ENCODE data around the gene RNU6-7. TPM values are rescaled to one million over a fixed set of nuclear protein-coding genes. Genes with fewer than 3 reads are reported as not detected.

The RNU6-7 gene
- total RNA-seq: not detected
- not detected for total RNA-seq (2013)

DNA sequence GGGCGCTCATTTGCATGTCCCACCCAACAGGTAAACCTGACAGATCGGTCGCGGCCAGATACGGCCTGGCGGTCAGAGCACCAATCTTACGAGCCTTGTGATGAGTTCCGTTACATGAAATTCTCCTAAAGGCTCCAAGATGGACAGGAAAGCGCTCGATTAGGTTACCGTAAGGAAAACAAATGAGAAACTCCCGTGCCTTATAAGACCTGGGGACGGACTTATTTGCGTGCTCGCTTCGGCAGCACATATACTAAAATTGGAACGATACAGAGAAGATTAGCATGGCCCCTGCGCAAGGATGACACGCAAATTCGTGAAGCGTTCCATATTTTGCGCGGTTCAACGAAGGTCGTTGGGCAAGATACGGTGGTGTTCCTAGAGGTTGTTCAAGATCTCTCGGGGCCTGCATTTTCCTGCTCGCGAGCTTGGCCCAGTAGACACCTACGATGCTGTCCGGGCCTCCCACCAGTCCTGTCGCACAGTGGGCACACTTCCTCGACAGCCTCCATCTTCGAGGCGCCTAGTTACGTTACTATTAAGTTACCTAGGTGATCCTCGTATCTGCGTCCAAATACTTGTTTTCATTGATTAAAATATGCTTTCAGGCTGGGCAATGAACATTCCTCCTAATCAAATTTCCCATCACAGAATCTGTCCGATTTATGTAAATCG, at the start of gene RNU6-7:
Gene RNU6-7 (plus strand): TSS at position 230 of the 675 bp plus-strand sequence.
- DNase-seq (peak in 1 of 2 donors; percentile 73), ATAC-seq (peak in 1 of 3 donors; percentile 11)
- H3K4me1 Mint-ChIP-seq: peaks cover 36 to 41% of the 10 kb centered on the region in 2 donors
- Histone ChIP-seq H3K36me3 (ENCODE audit: control insufficient read depth, insufficient read depth, low read length) (no peaks in the 10 kb centered on the region), H3K27ac (ENCODE audit: low read length) (peak within 1 kb of the TSS; percentile 97), H3K9me3 (ENCODE audit: control insufficient read depth, insufficient read depth, low read length) (no peaks in the 10 kb centered on the region), H3K4me3 (ENCODE audit: low read length) (peak within 1 kb of the TSS; percentile 87), H3K27me3 (ENCODE audit: control insufficient read depth, insufficient read depth, low read length) (no peaks in the 10 kb centered on the region), H3K4me1 (ENCODE audit: control insufficient read depth, insufficient read depth, low read length) (peaks cover 25% of the 10 kb centered on the region)
- TF ChIP-seq, protein P1, sequence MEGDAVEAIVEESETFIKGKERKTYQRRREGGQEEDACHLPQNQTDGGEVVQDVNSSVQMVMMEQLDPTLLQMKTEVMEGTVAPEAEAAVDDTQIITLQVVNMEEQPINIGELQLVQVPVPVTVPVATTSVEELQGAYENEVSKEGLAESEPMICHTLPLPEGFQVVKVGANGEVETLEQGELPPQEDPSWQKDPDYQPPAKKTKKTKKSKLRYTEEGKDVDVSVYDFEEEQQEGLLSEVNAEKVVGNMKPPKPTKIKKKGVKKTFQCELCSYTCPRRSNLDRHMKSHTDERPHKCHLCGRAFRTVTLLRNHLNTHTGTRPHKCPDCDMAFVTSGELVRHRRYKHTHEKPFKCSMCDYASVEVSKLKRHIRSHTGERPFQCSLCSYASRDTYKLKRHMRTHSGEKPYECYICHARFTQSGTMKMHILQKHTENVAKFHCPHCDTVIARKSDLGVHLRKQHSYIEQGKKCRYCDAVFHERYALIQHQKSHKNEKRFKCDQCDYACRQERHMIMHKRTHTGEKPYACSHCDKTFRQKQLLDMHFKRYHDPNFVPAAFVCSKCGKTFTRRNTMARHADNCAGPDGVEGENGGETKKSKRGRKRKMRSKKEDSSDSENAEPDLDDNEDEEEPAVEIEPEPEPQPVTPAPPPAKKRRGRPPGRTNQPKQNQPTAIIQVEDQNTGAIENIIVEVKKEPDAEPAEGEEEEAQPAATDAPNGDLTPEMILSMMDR (IDR thresholded peaks at IDR 0.05): no peak
- WGBS (ENCODE audit: insufficient coverage): 2% methylated on average over 40 of the region's 40 CpGs
- peaks cover 10 to 19% of the 10 kb centered on the region in 2 donors for H3K27me3 Mint-ChIP-seq (ENCODE audit: low read depth in 2 of 2)
- no peaks in the 10 kb centered on the region for H3K9me3 Mint-ChIP-seq
- intact Hi-C loops (cut with micrococcal nuclease): loop anchor here (5.0 kb wide), 1 partner anchor 640 kb away; the partner anchor contains the start of gene NUBPL
- H3K36me3 Mint-ChIP-seq: no peaks in the 10 kb centered on the region
- H3K4me3 Mint-ChIP-seq: peak within 1 kb of the TSS; percentile 89
- peak within 1 kb of the TSS; percentile 89 to 92 for H3K27ac Mint-ChIP-seq

DNA sequence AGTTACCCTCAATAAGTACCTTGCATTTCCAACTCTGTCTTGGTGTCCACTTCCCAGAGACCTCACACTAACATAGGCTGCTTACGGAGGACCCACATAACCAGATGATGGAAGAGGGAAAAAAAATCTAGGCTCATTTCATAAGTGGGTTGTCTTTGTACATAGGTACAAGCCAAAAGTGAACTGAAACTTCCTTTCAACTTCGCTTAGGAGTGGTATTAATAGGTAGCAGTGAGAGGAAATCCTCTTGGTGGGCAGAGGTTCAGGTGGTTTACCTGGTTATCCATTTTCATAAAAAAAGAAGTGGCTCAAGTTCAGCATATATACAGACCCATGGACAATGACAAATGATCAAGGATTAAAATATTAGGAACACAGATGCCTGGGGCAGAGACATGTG, 35.8 kb upstream of the RNU6-7 start:
- Mint-ChIP-seq H3K9me3 (no peaks in the 10 kb centered on the region), H3K4me1 (no peaks in the 10 kb centered on the region), H3K4me3 (no peak overlapping the region), H3K36me3 (peaks cover 6% of the 10 kb centered on the region), H3K27me3 (ENCODE audit: low read depth in 2 of 2) (no peaks in the 10 kb centered on the region), H3K27ac (no peak overlapping the region)
- Histone ChIP-seq H3K4me1 (ENCODE audit: control insufficient read depth, insufficient read depth, low read length) (no peaks in the 10 kb centered on the region), H3K4me3 (ENCODE audit: low read length) (no peak overlapping the region), H3K27me3 (ENCODE audit: control insufficient read depth, insufficient read depth, low read length) (no peaks in the 10 kb centered on the region), H3K27ac (ENCODE audit: low read length) (no peak overlapping the region), H3K9me3 (ENCODE audit: control insufficient read depth, insufficient read depth, low read length) (no peaks in the 10 kb centered on the region), H3K36me3 (ENCODE audit: control insufficient read depth, insufficient read depth, low read length) (no peaks in the 10 kb centered on the region)
- ATAC-seq (no peak), DNase-seq (no peak)
- intact Hi-C loops (cut with micrococcal nuclease): no loop called here
- TF ChIP-seq, protein P1 (IDR thresholded peaks at IDR 0.05): no peak
- 64% methylated on average over 2 of the region's 2 CpGs for WGBS (ENCODE audit: insufficient coverage)

DNA sequence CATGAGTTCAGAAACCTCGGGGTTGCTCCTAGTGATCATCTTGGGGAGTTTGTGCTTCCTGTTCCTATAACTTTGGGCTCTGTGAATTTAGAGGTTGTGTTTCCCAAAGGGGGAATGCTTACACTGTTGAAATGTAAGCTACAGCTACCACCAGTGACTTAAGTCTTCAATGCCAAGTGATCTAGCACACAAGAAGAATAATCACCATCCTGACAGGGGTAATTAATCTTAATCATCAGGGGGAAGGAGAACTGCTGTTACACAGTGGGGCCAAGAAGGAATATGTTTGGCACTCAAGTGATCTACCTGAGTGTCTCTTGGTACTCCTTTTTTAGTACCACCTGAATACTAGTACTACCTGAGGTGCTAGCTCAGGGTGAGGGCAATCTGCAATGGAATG, 34.9 kb upstream of the RNU6-7 start:
- Histone ChIP-seq H3K36me3 (ENCODE audit: control insufficient read depth, insufficient read depth, low read length) (no peaks in the 10 kb centered on the region), H3K4me1 (ENCODE audit: control insufficient read depth, insufficient read depth, low read length) (no peaks in the 10 kb centered on the region), H3K4me3 (ENCODE audit: low read length) (no peak overlapping the region), H3K27me3 (ENCODE audit: control insufficient read depth, insufficient read depth, low read length) (no peaks in the 10 kb centered on the region), H3K27ac (ENCODE audit: low read length) (no peak overlapping the region), H3K9me3 (ENCODE audit: control insufficient read depth, insufficient read depth, low read length) (no peaks in the 10 kb centered on the region)
- 78% methylated on average over 1 of the region's 1 CpG for WGBS (ENCODE audit: insufficient coverage)
- intact Hi-C loops (cut with micrococcal nuclease): no loop called here
- Mint-ChIP-seq H3K4me1 (no peaks in the 10 kb centered on the region), H3K36me3 (peaks cover 4% of the 10 kb centered on the region), H3K27me3 (ENCODE audit: low read depth in 2 of 2) (no peaks in the 10 kb centered on the region), H3K27ac (no peak overlapping the region), H3K4me3 (no peak overlapping the region), H3K9me3 (no peaks in the 10 kb centered on the region)
- ATAC-seq (no peak), DNase-seq (no peak)
- TF ChIP-seq, protein P1 (IDR thresholded peaks at IDR 0.05): no peak

DNA sequence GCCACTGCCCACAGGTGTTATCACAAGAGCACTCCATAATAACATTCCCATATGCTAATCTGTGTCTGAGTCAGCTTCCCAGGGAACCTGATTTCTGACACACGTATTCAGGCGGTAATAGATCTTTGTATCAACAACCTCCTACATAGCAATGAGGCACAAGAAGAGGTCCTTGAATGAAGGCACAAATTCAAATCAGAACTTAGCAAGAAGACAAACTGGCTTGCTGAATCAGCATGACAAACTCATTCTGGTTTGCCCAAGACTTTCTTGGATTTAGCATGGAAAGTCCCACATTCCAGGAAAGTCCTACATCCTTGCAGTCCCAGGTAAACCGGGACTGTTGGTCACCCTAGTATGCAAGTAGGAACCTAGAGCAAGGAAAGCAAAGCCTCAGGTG, 33.9 kb upstream of the RNU6-7 start:
- H3K36me3 Mint-ChIP-seq: no peaks in the 10 kb centered on the region
- DNase-seq (no peak), ATAC-seq (no peak)
- TF ChIP-seq, protein P1 (IDR thresholded peaks at IDR 0.05): no peak
- H3K36me3 ChIP-seq (ENCODE audit: control insufficient read depth, insufficient read depth, low read length): no peaks in the 10 kb centered on the region
- H3K4me1 Mint-ChIP-seq: no peaks in the 10 kb centered on the region
- H3K9me3 Mint-ChIP-seq: no peaks in the 10 kb centered on the region
- H3K27me3 ChIP-seq (ENCODE audit: control insufficient read depth, insufficient read depth, low read length): no peaks in the 10 kb centered on the region
- 95% methylated on average over 3 of the region's 3 CpGs for WGBS (ENCODE audit: insufficient coverage)
- no peak overlapping the region for H3K27ac ChIP-seq (ENCODE audit: low read length)
- intact Hi-C loops (cut with micrococcal nuclease): no loop called here
- H3K4me1 ChIP-seq (ENCODE audit: control insufficient read depth, insufficient read depth, low read length): no peaks in the 10 kb centered on the region
- H3K4me3 Mint-ChIP-seq: no peak overlapping the region
- no peaks in the 10 kb centered on the region for H3K9me3 ChIP-seq (ENCODE audit: control insufficient read depth, insufficient read depth, low read length)
- no peak overlapping the region for H3K27ac Mint-ChIP-seq
- no peak overlapping the region for H3K4me3 ChIP-seq (ENCODE audit: low read length)
- no peaks in the 10 kb centered on the region for H3K27me3 Mint-ChIP-seq (ENCODE audit: low read depth in 2 of 2)
